GM12878 (cell line): Measurements from ENCODE around the gene RPL10A. TPM values are rescaled to one million over a fixed set of nuclear protein-coding genes. Genes with fewer than 3 reads are reported as not detected.

ENCODE experiments used
- ATF3 ChIP-seq: IDR thresholded peaks from 2 replicates; pipeline ENCODE4 v1.6.1; 2011; ENCODE audit warnings: low read depth, mild to moderate bottlenecking, low read length, moderate library complexity, borderline replicate concordance; ENCODE audit errors: extremely low read depth
- ATF7 ChIP-seq: fragments of 450-650 bp; IDR thresholded peaks from 2 replicates; pipeline ENCODE4 v1.6.1; 2016; ENCODE audit warnings: low read depth, mild to moderate bottlenecking
- BCLAF1 ChIP-seq: fragments of 450-650 bp; IDR thresholded peaks from 2 replicates; pipeline ENCODE4 v1.6.1; 2017; ENCODE audit warnings: antibody characterized with exemption, mild to moderate bottlenecking, moderate library complexity
- IRF3 ChIP-seq: fragments of 450-650 bp; IDR thresholded peaks from 2 replicates; pipeline ENCODE4 v1.6.1; 2014; ENCODE audit warnings: mild to moderate bottlenecking
- KAT2A ChIP-seq: conservative IDR thresholded peaks from 2 replicates; pipeline ENCODE4 v1.6.1; 2011; ENCODE audit warnings: low read depth, low read length; ENCODE audit not compliant: control insufficient read depth
- MEF2B ChIP-seq: fragments of 450-650 bp; IDR thresholded peaks from 2 replicates; pipeline ENCODE4 v1.6.1; 2018; ENCODE audit warnings: mild to moderate bottlenecking, moderate library complexity; ENCODE audit not compliant: partially characterized antibody, poor library complexity, severe bottlenecking
- PML ChIP-seq: IDR thresholded peaks from 2 replicates; pipeline ENCODE4 v1.6.1; 2012; ENCODE audit warnings: low read length, inconsistent platforms
- SMAD5 ChIP-seq: IDR thresholded peaks from 2 replicates; pipeline ENCODE4 v1.6.1; 2016; ENCODE audit warnings: antibody characterized with exemption, low read depth
- STAT3 ChIP-seq: IDR thresholded peaks from 2 replicates; pipeline ENCODE4 v1.6.1; 2011; ENCODE audit warnings: low read depth, low read length, improper control_type of control experiment
- TBL1XR1 ChIP-seq: IDR thresholded peaks from 2 replicates; pipeline ENCODE4 v1.6.1; 2012; ENCODE audit warnings: low read depth, low read length, improper control_type of control experiment
- TCF7 ChIP-seq: IDR thresholded peaks from 2 replicates; pipeline ENCODE4 v1.6.1; 2014; ENCODE audit warnings: antibody characterized with exemption, borderline replicate concordance
- ZBTB40 ChIP-seq: fragments of 450-650 bp; IDR thresholded peaks from 2 replicates; pipeline ENCODE4 v1.6.1; 2016; ENCODE audit warnings: mild to moderate bottlenecking, moderate library complexity, borderline replicate concordance
- polyA plus RNA-seq, 11 experiments: library from polyadenylated mRNA; depleted of rRNA in 4 of 11; unstranded in 6 of 11; stranded (reverse) in 5 of 11; fragments of >200 nt; fragmentation: Nextera tagmentation in 4 of 11; fragmentation: Illumina TruSeq in 1 of 11; extraction: Ambion mirVana in 4 of 11; extraction: Trizol in 1 of 11; gene quantifications; 1 replicate in 1 of 11; 2 replicates in 10 of 11; pipeline versions ENCODE4 v1.2.1 to v1.2.3, GENCODE V29; 2011 to 2016; ENCODE audit warnings: inconsistent platforms in 2 of 11, missing spikeins in 2 of 11, low read depth in 1 of 11
- total RNA-seq, 4 experiments: library from RNA; depleted of rRNA in 3 of 4; stranded (reverse); fragments of >200 nt in 3 of 4; fragmentation: Illumina TruSeq in 1 of 4; extraction: Trizol in 1 of 4; gene quantifications; 2 replicates each; pipeline versions ENCODE4 v1.2.1 to v1.2.3, GENCODE V29; 2013 to 2021

Gene RPL10A
- total and polyA plus RNA-seq, 10 of the 15 experiments (the other 5 are each of a cell fraction or from before 2014, with no cell fraction given) = 833 to 4,029 (median 2,795) TPM

- no peak for TF ChIP-seq TCF7
- TF ChIP-seq ATF7 = no peak
- no peak for TF ChIP-seq IRF3
- TF ChIP-seq BCLAF1 = no peak
- no peak for TF ChIP-seq ZBTB40
- TF ChIP-seq STAT3 = no peak
- TF ChIP-seq MEF2B = no peak
- no peak for TF ChIP-seq TBL1XR1
- TF ChIP-seq PML = peak; percentile 5; the same call in 1 of the 2 replicates
- TF ChIP-seq SMAD5 = peak; percentile 43; the same call in 1 of the 2 replicates
- TF ChIP-seq ATF3 = no peak
- no peak for TF ChIP-seq KAT2A
Observed at GRCh38 chr6:35473075-35473849, 5.1 kb downstream of the RPL10A start (continued).
